GM19324 (cell line): ENCODE data around the gene PHC1.
"Not testable (repeated sequence)": the region's sequence is repeated elsewhere in the genome, so short reads cannot be mapped to it uniquely, and the experiment has no call there.

Experiments
- ATAC-seq: cut with Tn5 transposase; IDR thresholded peaks from one replicate; pipeline ENCODE4 v1.9.1; 2021; ENCODE audit warnings: mild to moderate bottlenecking, moderate library complexity; ENCODE audit not compliant: unreplicated experiment, low FRiP score

PHC1 gene

DNA sequence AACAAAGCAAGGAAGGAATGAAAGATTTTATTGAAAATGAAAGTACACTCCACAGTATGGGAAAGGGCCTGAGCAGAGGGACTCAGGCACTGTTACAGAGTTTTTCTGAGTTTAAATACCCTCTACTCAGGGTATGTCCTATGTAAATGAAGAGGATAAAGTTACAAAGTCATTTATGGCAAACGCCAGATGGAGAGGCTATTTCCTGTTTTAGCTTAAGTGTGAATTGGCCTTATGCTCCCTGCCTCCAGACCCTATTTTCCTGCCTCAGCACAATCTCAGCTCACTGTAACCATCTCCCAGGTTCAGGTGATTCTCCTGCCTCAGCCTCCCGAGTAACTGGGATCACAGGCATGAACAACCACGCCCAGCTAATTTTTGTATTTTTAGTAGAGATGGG lies 6.8 kb upstream of the PHC1 start:
- ATAC-seq: no peak

DNA sequence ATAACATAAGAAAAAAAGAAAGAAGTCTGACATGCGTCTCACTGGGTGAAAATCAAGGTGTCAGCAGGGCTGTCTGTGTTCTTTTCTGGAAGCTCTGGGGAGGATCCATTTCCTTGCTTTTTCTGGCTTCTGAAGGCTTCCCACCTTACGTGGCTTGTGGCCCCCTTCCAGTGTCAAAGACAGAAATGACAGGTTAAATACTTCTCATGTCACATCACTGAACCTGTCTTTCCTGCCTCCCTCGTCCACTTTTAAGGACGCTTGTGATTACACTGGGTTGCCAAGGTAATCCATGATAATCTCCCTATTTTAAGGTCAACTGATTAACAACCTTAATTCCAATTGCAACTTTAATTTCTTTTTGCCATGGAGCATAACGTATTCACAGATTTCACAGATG lies 4.6 kb upstream of the PHC1 start:
- ATAC-seq: no peak

DNA sequence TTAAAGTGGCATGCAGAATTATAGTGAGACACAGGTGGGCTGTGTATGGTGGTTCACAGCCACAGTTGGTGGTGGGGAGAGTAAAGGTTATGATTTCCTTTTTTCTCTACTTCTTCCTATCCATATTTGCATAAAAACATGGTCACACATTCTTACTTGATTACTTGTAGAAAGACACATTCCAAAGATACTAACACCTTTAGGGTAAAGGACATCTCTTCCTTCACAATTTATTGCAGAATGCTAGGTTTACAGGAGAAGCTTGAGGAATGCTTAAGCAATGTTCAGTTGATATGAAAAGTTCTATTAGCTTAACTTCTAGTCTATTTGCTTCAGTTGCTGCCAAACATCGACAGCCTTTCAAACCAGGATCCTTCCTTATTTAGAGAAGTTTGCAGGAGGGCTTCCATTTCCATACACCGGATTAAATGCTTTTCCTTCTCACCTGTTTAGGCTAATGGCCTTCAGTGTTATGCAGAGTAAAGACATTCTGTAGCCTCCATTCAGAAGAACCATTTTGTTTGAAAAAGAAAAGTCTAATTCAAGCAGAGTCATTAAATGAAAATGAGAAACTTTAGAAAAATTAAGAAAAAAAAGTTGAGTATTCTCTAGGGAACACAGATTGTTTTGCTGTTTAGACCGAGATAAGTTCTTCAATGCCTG lies 2.6 kb upstream of the PHC1 start:
- ATAC-seq: no peak

DNA sequence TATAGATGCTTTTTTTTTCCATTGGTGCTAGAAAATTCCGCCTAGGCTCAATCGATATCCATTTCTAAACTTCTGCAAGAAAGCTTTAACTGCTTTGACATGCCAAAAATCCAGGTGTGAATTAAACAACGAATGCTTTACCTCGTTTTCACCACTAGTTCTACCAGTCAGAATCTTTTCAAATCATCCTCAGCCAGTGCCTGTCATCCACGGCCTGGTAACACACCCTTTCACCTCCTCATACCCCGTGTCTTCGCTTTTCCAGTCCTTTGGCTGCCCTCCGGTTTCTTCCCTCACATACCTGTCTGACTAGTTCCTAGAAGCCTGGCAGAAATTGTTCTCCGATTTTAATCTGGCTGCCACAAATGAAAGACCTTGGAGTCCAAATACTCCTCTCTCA lies 1.4 kb upstream of the PHC1 start:
- no peak for ATAC-seq

DNA sequence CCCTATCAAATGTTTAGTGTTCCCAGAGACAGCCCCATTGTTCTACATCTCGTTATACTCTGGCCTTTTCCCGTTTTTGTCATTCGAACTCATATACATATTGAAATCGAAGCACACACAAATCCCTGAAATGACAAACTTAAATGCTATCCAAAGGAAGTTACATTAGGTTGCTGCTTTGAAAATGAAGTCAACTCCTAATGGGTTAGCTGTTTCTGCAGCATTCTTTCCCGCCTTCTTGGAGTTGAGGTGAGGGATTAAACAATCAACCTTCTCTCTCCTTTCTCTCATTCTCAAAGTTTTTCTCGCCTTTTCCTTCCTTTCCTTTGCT lies 642 bp upstream of the PHC1 start:
- no peak for ATAC-seq

DNA sequence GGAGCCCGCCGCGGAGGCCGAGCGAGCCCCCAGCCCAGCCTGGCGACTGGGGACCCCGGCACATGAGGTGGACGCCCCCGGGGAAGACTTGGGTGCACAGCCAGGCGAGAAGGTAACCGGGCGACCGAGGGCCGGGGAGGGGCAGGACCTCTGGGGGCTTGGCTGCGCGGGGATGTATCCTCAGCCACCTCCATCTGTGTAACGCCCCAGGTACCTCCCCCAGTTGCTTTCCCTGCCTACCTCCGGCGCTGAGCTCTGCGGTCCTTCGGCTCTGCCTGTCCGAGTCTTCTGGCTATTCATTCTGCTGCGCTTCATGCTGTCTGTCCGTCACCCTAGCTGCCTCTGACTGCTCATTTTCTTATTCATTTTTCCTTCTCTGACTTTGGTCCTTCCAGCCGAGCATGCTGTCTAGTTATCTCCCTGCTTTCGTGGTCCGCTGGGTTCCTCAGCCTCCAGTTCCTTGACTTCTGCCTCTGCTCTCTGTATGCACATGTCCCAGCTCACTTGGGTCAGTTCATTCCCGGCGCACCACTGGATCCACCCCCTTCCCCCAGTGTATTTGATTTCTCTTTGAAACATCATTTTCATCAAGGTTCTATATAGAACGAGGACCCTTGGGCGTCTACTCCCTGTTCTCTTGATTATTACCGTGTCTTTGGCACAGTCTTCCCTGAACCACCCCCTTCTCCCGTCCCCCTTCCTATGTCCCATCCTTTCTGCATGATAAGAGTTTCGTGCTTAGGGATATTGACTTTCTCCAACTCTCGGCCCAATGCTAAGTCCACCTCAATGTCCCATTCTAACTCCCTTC lies 612 bp downstream of the PHC1 start:
- ATAC-seq: peak; percentile 71

DNA sequence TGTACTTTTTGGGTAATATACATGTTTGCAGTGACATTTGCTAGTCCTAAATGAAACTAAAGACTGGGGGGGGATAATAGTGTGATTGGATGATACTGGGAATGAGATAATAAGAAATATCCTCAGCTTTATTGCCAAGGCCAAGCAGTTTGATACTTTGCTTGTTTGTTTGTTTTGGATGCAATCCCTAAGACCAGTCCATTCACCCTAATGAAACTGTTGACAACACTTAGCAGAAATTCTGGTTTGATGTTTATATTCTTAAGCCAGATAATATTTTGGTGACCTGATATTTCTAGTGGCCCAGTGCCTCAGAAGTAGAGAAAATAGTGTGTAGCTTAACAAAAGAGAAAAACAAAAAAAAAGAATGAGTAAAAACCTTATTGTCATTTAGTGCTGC lies 1.8 kb downstream of the PHC1 start:
- no peak for ATAC-seq

DNA sequence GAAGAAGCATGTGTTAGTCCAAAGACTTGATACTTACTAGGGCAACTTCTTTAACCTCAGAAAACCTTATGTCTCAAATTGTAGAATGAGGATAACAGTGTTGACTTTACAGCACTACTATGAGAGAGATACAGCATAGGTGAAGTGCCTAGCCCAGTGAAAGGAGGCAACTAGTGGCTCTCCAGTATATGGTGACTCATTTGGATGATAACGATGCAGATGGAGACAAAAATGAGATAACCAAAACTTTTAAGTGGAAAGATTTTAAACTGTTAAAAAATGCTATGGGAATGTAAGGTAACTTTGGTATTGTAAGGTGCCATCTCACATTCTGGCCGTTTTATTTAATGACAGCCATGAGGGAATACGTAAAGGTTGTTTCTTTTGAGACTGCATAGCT lies 2.7 kb downstream of the PHC1 start:
- no peak for ATAC-seq

DNA sequence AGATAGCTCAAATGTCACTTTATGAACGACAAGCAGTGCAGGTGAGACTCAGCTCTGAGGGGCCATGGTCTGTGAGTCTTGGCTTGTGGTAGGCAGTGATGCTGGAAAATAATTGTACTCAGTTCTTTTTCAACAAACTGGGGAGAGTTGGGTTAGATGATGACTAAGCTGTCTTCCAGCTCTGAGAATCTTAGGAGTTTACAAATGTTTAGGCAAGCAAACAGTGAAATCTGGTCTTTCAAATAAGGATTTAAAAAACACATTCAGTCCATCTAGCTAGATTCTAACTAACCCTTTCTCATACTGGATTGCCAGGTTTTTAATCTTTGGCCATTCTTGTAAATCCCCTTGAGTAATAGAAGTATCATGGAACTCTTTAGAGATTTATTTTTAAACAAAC lies 3.4 kb downstream of the PHC1 start:
- no peak for ATAC-seq

DNA sequence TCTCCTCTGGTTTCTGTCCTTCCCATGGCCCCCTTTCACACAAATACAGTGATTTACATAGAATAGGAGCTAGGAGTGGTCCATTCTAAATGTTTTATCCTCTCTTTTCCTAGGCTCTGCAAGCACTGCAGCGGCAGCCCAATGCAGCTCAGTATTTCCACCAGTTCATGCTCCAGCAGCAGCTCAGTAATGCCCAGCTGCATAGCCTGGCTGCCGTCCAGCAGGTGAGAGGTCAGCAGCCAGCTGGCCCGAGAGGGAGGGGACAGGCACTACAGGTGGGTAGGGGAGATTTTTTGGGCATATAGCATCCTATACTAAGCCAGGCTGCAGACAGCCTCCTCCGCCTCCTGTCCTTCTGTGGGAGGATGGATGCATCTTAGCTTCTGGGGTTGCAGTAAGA lies 5.3 kb downstream of the PHC1 start:
- ATAC-seq: not testable (repeated sequence)

DNA sequence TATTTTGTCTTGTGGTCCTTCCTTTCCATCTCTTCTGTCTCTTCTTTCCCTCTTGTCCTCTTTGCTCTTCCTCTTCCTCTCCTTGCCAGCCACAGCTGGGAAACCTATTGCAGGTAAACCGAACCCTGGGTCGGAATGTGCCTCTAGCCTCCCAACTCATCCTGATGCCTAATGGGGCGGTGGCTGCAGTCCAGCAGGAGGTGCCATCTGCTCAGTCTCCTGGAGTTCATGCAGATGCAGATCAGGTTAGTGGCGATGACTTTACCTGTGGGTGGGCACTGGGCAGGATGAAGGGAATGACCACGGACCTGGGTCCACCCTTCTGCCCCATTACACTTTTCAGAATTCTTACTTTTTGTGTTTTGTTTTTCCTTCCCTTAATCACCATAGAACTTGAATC lies 8.2 kb downstream of the PHC1 start:
- no peak for ATAC-seq

DNA sequence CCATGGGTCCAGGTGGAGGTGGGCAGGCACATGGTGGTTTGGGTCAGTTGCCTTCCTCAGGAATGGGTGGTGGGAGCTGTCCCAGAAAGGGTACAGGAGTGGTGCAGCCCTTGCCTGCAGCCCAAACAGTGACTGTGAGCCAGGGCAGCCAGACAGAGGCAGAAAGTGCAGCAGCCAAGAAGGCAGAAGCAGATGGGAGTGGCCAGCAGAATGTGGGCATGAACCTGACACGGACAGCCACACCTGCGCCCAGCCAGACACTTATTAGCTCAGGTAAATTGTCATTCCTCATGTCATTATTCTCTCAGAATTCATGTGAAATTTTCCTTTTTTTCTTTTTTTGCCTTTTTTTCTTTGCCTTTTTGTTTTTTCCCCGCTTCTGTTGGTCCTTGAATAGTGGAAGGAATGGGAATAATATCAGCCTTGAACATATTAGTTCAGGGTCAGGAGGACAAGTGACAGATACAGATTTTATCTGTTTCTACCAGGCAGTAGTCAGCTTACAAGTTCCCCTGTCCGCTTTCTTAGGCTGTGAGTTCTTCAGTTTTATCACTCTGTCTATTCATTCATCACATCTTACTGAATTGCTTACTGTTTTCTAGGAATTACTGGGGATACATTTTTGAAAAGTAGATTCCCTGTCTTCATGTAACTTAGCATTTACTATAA lies 16.5 kb downstream of the PHC1 start:
- not testable (repeated sequence) for ATAC-seq

DNA sequence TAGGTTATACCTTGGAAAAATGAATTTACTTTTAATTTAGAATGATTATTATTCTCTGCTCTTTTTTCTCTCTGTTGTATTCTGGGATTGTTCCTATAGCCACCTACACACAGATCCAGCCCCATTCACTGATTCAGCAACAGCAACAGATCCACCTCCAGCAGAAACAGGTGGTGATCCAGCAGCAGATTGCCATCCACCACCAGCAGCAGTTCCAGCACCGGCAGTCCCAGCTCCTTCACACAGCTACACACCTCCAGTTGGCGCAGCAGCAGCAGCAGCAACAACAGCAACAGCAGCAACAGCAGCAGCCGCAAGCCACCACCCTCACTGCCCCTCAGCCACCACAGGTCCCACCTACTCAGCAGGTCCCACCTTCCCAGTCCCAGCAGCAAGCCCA lies 18.2 kb downstream of the PHC1 start:
- ATAC-seq: not testable (repeated sequence)

DNA sequence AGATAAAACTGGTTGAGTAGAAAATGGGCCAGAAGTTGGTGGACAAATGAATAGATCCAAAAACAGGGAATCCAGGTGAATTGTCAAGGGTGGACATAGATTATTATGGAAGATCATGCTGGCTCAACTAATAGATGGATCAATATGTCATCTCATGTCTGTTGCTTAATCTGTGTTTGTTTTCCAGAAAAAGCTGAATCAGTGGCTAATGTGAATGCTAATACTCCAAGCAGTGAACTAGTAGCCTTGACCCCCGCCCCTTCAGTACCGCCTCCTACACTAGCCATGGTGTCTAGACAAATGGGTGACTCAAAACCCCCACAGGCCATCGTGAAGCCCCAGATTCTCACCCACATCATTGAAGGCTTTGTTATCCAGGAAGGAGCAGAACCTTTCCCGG lies 19.8 kb downstream of the PHC1 start:
- not testable (repeated sequence) for ATAC-seq

DNA sequence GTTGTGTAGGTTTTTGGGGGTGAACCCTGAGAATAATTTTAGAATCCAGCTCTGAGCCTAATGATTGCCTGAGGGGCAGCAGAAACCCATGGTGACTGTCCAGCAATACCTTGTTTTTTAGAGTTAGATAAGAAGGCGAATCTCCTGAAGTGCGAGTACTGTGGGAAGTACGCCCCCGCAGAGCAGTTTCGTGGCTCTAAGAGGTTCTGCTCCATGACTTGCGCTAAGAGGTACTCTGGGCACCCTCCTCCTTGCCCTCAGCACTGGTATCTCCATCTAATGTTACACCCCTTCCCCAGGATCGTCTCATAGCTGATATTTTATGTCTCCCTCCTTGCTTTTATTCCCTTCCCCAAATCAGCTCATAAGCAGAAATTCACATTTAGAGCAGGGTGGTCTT lies 22.4 kb downstream of the PHC1 start:
- ATAC-seq: no peak

DNA sequence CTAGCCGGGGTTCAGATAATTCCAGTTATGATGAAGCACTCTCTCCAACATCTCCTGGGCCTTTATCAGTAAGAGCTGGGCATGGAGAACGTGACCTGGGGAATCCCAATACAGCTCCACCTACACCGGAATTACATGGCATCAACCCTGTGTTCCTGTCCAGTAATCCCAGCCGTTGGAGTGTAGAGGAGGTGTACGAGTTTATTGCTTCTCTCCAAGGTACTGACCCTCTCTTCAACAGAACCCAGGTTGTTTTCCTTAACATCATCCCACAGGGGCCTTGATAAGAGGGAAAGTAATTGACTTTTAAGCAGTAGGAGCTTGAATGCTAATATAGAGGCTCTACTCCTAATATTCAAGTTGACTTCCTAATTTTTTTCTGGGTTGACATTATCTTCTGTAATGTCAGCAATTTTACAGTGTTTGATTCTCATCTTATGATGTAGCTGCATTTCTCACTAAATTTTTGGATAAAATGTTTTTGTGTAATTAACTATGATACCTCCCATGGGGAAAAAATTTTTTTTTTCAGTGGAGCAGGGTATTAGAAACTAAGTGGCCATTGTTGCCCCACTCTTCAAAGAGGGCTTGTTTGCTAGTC lies 23.6 kb downstream of the PHC1 start:
- not testable (repeated sequence) for ATAC-seq

DNA sequence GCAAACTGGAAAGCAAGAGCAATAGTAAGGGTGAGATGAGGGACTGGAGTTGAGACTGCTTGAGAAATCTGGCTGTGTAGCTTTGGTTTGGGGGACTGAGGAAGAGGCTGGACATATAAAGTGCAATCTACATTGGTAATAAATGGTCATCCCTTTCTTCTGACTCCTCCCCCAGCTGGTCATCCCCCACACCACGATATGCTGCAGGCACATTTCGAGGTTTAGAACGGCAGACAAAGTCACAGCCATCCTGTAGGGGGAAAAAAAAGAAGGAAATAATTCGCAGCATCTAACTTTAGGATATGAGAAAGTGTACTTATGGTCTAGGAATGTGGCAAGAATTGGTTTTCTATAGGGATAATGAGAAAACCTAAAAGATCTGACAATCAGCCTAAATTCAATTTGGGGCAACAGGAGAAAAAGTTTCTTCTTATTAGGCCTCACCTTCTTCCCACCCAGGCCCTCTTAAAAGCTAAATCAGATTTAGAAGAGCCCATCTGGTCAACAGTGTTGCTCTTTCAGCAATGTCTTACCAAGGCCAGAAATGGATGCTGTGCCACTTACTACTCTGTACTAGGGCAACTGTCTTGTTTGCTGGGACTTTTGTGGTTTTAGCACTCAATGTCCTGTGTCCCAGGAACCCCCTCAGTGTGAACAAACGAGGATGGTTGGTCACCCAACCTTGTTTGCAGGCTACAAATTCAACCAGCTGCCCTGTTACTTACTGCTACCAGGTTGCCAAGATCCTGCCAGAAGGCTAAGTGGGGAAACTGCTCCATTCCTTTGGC lies 27.6 kb downstream of the PHC1 start:
- no peak for ATAC-seq

DNA sequence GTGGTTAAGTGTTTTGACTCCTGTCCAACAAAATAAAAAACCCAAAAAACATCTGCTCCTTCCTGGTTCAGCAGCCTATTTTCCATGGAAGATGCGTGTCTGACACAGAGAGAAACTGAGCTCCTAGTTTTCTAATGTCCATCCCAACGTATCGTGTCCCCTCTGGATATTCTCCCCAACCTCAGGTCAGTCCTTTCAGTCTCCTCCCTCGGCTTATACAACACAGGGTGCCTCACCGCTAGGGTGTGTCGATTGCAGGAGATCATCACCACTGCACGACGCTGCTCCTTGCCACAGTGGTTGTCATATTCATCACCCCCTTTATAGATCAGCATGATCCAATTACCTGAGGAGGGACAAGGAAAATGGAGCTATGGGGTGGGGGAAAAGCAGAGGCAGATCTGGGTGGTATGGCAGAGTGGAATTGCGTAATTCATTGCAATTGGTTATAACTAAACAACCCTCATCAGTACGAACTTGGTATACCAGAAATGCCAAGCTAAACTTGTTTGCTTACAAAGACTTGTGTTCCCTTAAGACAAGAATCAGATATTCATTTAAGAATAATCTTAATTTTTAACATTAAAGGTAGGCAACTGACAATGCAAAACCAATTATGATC lies 29.4 kb downstream of the PHC1 start:
- no peak for ATAC-seq

DNA sequence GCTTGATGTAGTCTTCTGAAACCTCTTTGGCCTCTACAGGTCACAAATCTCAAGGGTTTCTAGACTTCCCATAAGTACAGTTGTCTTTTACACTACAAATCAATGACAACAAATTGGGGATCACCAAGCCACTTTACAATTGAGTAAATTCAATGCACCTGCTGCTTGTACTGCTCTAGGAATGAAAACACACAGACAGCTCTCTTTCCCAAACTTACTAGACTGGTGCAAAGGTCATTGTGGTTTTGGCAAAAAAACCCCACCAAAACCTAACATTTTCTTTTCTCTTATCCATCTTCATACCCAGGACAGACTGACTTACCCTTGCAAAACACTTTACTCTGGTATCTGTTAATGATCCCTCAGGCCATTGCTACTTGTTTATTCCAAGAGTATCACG lies 32.4 kb downstream of the PHC1 start:
- no peak for ATAC-seq

DNA sequence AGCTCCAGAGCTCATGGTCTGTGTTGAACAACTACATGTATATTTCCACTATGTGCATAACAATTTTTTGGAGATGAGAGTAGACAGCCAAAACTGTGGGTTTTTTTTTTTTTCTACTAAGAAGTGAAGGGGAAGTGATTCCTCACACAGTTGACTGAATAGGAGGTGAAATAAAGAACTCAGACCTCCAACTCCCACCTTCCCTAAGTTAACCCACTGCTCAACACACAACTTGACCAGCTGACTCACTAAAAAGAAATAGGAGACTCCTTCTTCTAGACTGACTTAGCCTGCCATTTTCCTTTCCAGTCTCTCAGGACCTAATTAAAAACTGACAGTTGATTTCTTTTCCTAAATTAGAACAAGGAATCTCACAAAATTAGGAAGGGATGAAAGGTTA lies 33.4 kb downstream of the PHC1 start:
- ATAC-seq: no peak
